SK-N-MC (cell line): ENCODE results near the gene SF3B6.

Experiments used
- EZH2 ChIP-seq: fragments of 200-600 bp; sonication (generic); IDR thresholded peaks from one replicate; pipeline ENCODE4 v1.6.1; 2017; ENCODE audit warnings: antibody characterized with exemption
- FOXP2 ChIP-seq: optimal IDR thresholded peaks from 2 replicates; pipeline ENCODE3; 2011; ENCODE audit warnings: mild to moderate bottlenecking, moderate library complexity; ENCODE audit not compliant: insufficient read depth; ENCODE audit errors: extremely low read length, control extremely low read depth
- POLR2AphosphoS5 ChIP-seq: IDR thresholded peaks from 2 replicates; pipeline ENCODE4 v1.6.1; 2012; ENCODE audit warnings: mild to moderate bottlenecking, low read depth, low read length, borderline replicate concordance

- no peak for TF ChIP-seq EZH2
- no peak for TF ChIP-seq POLR2AphosphoS5
- no peak for TF ChIP-seq FOXP2
Measured at GRCh38 chr2:24020244-24020643, 55.9 kb downstream of the SF3B6 start.
